ENCODE measurements around the gene ZNF407.

Gene ZNF407

DNA sequence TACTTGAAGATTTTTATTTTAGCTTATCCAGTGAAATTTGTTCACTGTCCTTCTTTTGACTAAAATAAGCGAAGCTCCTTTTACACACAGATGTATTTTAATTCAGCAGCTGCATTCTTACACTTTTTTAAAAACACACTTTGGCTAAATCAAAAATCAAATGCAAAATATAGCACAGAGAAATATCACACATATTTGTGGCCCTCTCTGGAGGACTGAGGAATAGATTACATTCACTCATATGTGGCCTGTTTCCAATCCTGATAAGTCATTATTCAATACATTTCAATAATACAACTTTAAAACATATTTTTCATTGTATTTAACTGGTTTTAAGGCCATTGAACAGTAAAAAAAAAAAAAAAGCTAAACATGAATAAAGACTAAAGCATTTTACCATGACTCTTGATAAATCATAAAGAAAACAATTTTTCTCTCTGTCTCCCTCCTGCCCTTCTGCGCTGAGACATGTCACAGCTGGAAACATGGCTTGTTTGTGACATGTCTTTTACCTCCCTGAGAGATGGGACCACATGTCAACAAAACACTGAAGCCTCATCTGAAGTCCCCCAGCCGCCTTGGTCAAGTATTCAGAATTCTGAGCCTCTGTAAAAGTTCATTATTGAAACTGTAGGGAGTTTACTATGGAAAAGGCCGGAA is 221.0 kb downstream of the ZNF407 start:
- no peak for TF ChIP-seq CTCF (IDR thresholded peaks at IDR 0.05; ENCODE audit: extremely low read depth, insufficient read depth, missing control alignments)
- in situ Hi-C loops (cut with MboI; ENCODE audit: low pct_unique_long_range_greater_than_20kb, low sequenced_read_pairs, unreplicated experiment), result no loop called here
- DNase-seq (ENCODE audit: low spot score), result no peak

GRCh38 chr18:74819433-74820059 is 221.9 kb downstream of the ZNF407 start:
- in situ Hi-C loops (cut with MboI; ENCODE audit: low pct_unique_long_range_greater_than_20kb, low sequenced_read_pairs, unreplicated experiment), result no loop called here
- no peak for DNase-seq (ENCODE audit: low spot score)
- TF ChIP-seq CTCF (IDR thresholded peaks at IDR 0.05; ENCODE audit: extremely low read depth, insufficient read depth, missing control alignments), result peak; percentile 56

- DNase-seq (ENCODE audit: low spot score), result no peak
- in situ Hi-C loops (cut with MboI; ENCODE audit: low pct_unique_long_range_greater_than_20kb, low sequenced_read_pairs, unreplicated experiment), result no loop called here
- TF ChIP-seq CTCF (IDR thresholded peaks at IDR 0.05; ENCODE audit: extremely low read depth, insufficient read depth, missing control alignments), result no peak
Observed at GRCh38 chr18:74820160-74820780, 222.6 kb downstream of the ZNF407 start.

DNA sequence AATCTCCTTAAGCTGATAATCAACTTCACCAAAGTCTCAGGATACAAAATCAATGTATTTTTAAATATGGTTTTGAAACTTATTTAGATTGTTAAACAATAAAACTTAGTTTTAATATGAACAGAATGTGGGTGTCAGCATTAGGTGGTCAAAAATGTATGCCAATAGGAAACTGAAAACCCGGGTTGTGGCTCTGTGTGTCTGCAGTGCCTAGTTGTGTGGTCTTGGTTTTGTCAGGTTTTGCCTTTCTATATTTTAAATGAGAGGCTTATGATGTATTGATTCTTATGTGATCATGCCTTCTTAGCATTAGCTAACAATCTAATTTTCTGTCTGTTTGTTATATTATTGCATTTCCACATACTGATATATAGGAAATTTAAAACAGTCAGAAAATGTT is 227.8 kb downstream of the ZNF407 start:
- DNase-seq (ENCODE audit: low spot score), result no peak
- no peak for TF ChIP-seq CTCF (IDR thresholded peaks at IDR 0.05; ENCODE audit: extremely low read depth, insufficient read depth, missing control alignments)
- in situ Hi-C loops (cut with MboI; ENCODE audit: low pct_unique_long_range_greater_than_20kb, low sequenced_read_pairs, unreplicated experiment), result no loop called here

GRCh38 chr18:74826572-74826971 is 228.9 kb downstream of the ZNF407 start:
- TF ChIP-seq CTCF (IDR thresholded peaks at IDR 0.05; ENCODE audit: extremely low read depth, insufficient read depth, missing control alignments), result no peak
- in situ Hi-C loops (cut with MboI; ENCODE audit: low pct_unique_long_range_greater_than_20kb, low sequenced_read_pairs, unreplicated experiment), result no loop called here
- DNase-seq (ENCODE audit: low spot score), result no peak

DNA sequence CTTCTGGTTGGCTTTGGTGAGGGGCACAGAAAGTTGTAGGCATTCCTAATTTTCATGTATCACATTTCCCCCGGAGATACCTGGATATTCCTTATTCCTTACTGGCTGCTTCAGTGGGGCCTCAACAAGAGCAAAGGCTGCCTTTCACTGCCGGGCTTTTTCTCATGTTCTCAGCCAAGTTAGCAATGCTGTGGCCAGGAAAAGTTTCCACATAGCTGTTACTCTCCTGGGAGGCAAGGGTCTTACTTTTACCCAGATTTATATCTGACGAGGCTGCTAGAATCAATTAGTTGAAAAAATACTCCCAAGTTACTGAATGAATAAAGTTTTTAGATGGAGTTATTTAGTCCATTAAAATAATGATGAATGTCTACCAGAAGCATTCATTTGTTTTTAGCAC is 230.5 kb downstream of the ZNF407 start:
- no peak for TF ChIP-seq CTCF (IDR thresholded peaks at IDR 0.05; ENCODE audit: extremely low read depth, insufficient read depth, missing control alignments)
- in situ Hi-C loops (cut with MboI; ENCODE audit: low pct_unique_long_range_greater_than_20kb, low sequenced_read_pairs, unreplicated experiment), result no loop called here
- DNase-seq (ENCODE audit: low spot score), result no peak
